B cell (primary cell): ENCODE data around the gene PLPP4. TPM values are rescaled to one million over a fixed set of nuclear protein-coding genes. Genes with fewer than 3 reads are reported as not detected.

Source experiments
- ATAC-seq: fragments of 200-7000 bp; cut with Tn5 transposase; one replicate; pipeline ENCODE4 v1.10.0; 2021; ENCODE audit warnings: low read depth, mild to moderate bottlenecking, moderate number of reproducible peaks, moderate library complexity
- CTCF ChIA-PET: fragments of 350-600 bp; sonication (Branson Sonifier 250); formaldehyde crosslinking; loops from one replicate; lab custom pipeline; 2021; ENCODE audit warnings: antibody characterized with exemption, inconsistent platforms; lab: Charles Lee
- POLR2A ChIA-PET: fragments of 350-600 bp; sonication (Branson Sonifier 250); formaldehyde crosslinking; loops from one replicate; lab custom pipeline; 2021; ENCODE audit warnings: antibody characterized with exemption; lab: Charles Lee
- DNase-seq: peaks from one replicate; pipeline ENCODE4 v3.0.0; 2013
- H2AFZ ChIP-seq: 2 replicates; pipeline ENCODE4 v1.6.1; 2012; ENCODE audit warnings: mild to moderate bottlenecking, low read depth, low read length; ENCODE audit not compliant: insufficient read depth, poor library complexity, severe bottlenecking
- H3K27ac ChIP-seq, 2 donors: 1 replicate in 1 of 2; 2 replicates in 1 of 2; pipeline ENCODE4 v1.5.1; 2012 to 2013; ENCODE audit warnings: low read length in 2 of 2, mild to moderate bottlenecking in 2 of 2, moderate library complexity in 1 of 2
- H3K27me3 ChIP-seq, 4 experiments: fragments of 200-600 bp in 1 of 4; sonication (generic) in 1 of 4; replicated peaks in 1 of 4; 1 replicate in 2 of 4; 2 replicates in 2 of 4; pipeline versions ENCODE4 v1.6.1 to v1.7.0; 2013 to 2016; ENCODE audit warnings: low read length in 3 of 4, mild to moderate bottlenecking in 2 of 4, mixed read lengths in 1 of 4, moderate library complexity in 1 of 4; ENCODE audit not compliant: insufficient read depth in 4 of 4, control insufficient read depth in 3 of 4; ENCODE audit errors: control extremely low read depth in 1 of 4
- H3K36me3 ChIP-seq, 2 experiments: replicated peaks in 1 of 2; 1 replicate in 1 of 2; 2 replicates in 1 of 2; pipeline versions ENCODE4 v1.6.1 to v1.7.1; 2013; ENCODE audit warnings: low read length in 1 of 2; ENCODE audit not compliant: insufficient read depth in 2 of 2, control insufficient read depth in 1 of 2; ENCODE audit errors: control extremely low read depth in 1 of 2, extremely low read depth in 1 of 2
- H3K4me1 ChIP-seq, 2 donors: fragments of 200-600 bp in 1 of 2; sonication (generic) in 1 of 2; 1 replicate in 1 of 2; 2 replicates in 1 of 2; pipeline versions ENCODE4 v1.5.1 to v1.6.1; 2013 to 2017; ENCODE audit warnings: low read length in 2 of 2; ENCODE audit not compliant: control insufficient read depth in 2 of 2, insufficient read depth in 2 of 2
- H3K4me2 ChIP-seq: replicated peaks from 2 replicates; pipeline ENCODE3; 2012; ENCODE audit warnings: mild to moderate bottlenecking, low read depth, low read length; ENCODE audit not compliant: poor library complexity, severe bottlenecking
- H3K4me3 ChIP-seq, 5 experiments: fragments of 200-600 bp in 1 of 5; sonication (generic) in 1 of 5; 1 replicate in 3 of 5; 2 replicates in 2 of 5; pipeline versions ENCODE4 v1.5.1 to v1.7.0; 2011 to 2016; ENCODE audit warnings: low read length in 4 of 5, mild to moderate bottlenecking in 4 of 5, low read depth in 2 of 5, control low read depth in 1 of 5, moderate library complexity in 1 of 5; ENCODE audit not compliant: insufficient read depth in 1 of 5; ENCODE audit errors: control extremely low read depth in 1 of 5, extremely low read depth in 1 of 5
- H3K79me2 ChIP-seq: fragments of 200-600 bp; sonication (generic); one replicate; pipeline ENCODE4 v1.6.0; 2016; ENCODE audit warnings: low read length; ENCODE audit not compliant: control insufficient read depth, insufficient read depth
- H3K9ac ChIP-seq: fragments of 200-600 bp; sonication (generic); 2 replicates; pipeline ENCODE4 v1.6.1; 2017; ENCODE audit warnings: mild to moderate bottlenecking, low read length, moderate library complexity
- H3K9me3 ChIP-seq, 3 donors: one replicate each; pipeline versions ENCODE4 v1.6.1 to v1.7.1; 2013; ENCODE audit warnings: low read length in 2 of 3; ENCODE audit not compliant: control insufficient read depth in 2 of 3, insufficient read depth in 1 of 3; ENCODE audit errors: control extremely low read depth in 1 of 3
- H4K20me1 ChIP-seq: 2 replicates; pipeline ENCODE4 v1.6.0; 2012; ENCODE audit warnings: mild to moderate bottlenecking, low read length; ENCODE audit not compliant: insufficient read depth, control insufficient read depth, poor library complexity, severe bottlenecking
- H3K27ac Mint-ChIP-seq: one replicate; pipeline ENCODE4 v1.8.0; 2021; ENCODE audit warnings: mixed read lengths
- H3K27me3 Mint-ChIP-seq: one replicate; pipeline ENCODE4 v1.8.0; 2021; ENCODE audit warnings: mixed read lengths
- H3K4me1 Mint-ChIP-seq: one replicate; pipeline ENCODE4 v1.8.0; 2021; ENCODE audit warnings: mixed read lengths
- H3K4me3 Mint-ChIP-seq: one replicate; pipeline ENCODE4 v1.8.0; 2021; ENCODE audit warnings: mixed read lengths
- H3K9me3 Mint-ChIP-seq: one replicate; pipeline ENCODE4 v1.8.0; 2022; ENCODE audit warnings: mixed read lengths; ENCODE audit not compliant: insufficient read depth
- CTCF ChIP-seq: fragments of 200-600 bp; IDR thresholded peaks from one replicate; pipeline ENCODE4 v1.8.0; 2022; ENCODE audit warnings: antibody characterized with exemption, mild to moderate bottlenecking
- EZH2 ChIP-seq: IDR thresholded peaks from 2 replicates; pipeline ENCODE4 v1.6.1; 2012; ENCODE audit warnings: borderline replicate concordance, low read depth, mild to moderate bottlenecking, moderate library complexity, low read length; ENCODE audit not compliant: insufficient read depth, poor library complexity, severe bottlenecking
- WGBS: methylation state at CpG from one replicate; pipeline ENCODE4 v1.1.5; 2013; ENCODE audit warnings: missing lambda C conversion rate; ENCODE audit not compliant: insufficient coverage; 5-methylcytosine and 5-hydroxymethylcytosine counted together
- intact Hi-C: fragments of 100-400 bp; cut with micrococcal nuclease; formaldehyde crosslinking; loops from one replicate; pipeline ENCODE4 v1.10.0; 2022
- polyA plus RNA-seq: library from polyadenylated mRNA; depleted of rRNA; stranded (reverse); fragments of >200 nt; gene quantifications from 2 replicates; pipeline ENCODE4 v1.2.3, GENCODE V29; 2012
- total RNA-seq, 2 donors: library from RNA; stranded (reverse); fragments of 120-200 nt in 1 of 2; gene quantifications; 1 replicate in 1 of 2; 2 replicates in 1 of 2; pipeline versions ENCODE4 v1.2.3 to v1.2.4, GENCODE V29; 2013 to 2022

The PLPP4 gene
- total and polyA plus RNA-seq, 2 donors (not counting 1 experiment from before 2014, with no cell fraction given): not detected

GRCh38 chr10:120431251-120431651, 25.8 kb upstream of the PLPP4 start:
- WGBS: 46% methylated on average over 5 of the region's 8 CpGs

GRCh38 chr10:120432209-120432608, 24.8 kb upstream of the PLPP4 start:
- H3K27me3 Mint-ChIP-seq: peaks cover 21% of the 10 kb centered on the region
- no peak overlapping the region for H2AFZ ChIP-seq
- ATAC-seq (no peak), DNase-seq (no peak)
- H3K4me1 Mint-ChIP-seq: no peaks in the 10 kb centered on the region
- H3K27ac ChIP-seq: no peak overlapping the region
- no peak overlapping the region for H3K4me3 Mint-ChIP-seq
- H3K4me1 ChIP-seq: no peaks in the 10 kb centered on the region
- no peaks in the 10 kb centered on the region for H4K20me1 ChIP-seq
- 100% methylated on average over 1 of the region's 3 CpGs for WGBS
- H3K27me3 ChIP-seq: no peaks in the 10 kb centered on the region
- CTCF ChIA-PET: interaction anchor here (1.9 kb wide), 1 partner anchor 9 kb away, joined by 8 read pairs; no protein-coding TSS in a partner anchor
- intact Hi-C loops: no loop called here
- no peak overlapping the region for H3K27ac Mint-ChIP-seq
- H3K36me3 ChIP-seq: no peaks in the 10 kb centered on the region
- POLR2A ChIA-PET: no interaction called here
- no peak overlapping the region for H3K4me2 ChIP-seq
- no peak overlapping the region for H3K4me3 ChIP-seq
- no peaks in the 10 kb centered on the region for H3K9me3 Mint-ChIP-seq
- no peak overlapping the region for H3K9ac ChIP-seq
- no peaks in the 10 kb centered on the region for H3K79me2 ChIP-seq
- H3K9me3 ChIP-seq: no peaks in the 10 kb centered on the region
- TF ChIP-seq EZH2 (no peak), CTCF (no peak)

More at GRCh38 chr10:120431251-120431651, 25.8 kb upstream of the PLPP4 start:
- H3K4me1 Mint-ChIP-seq: no peaks in the 10 kb centered on the region
- no peak overlapping the region for H3K4me3 ChIP-seq
- H3K36me3 ChIP-seq: no peaks in the 10 kb centered on the region
- no peak overlapping the region for H2AFZ ChIP-seq
- peaks cover 21% of the 10 kb centered on the region for H3K27me3 Mint-ChIP-seq
- H3K27me3 ChIP-seq: no peaks in the 10 kb centered on the region
- H3K27ac ChIP-seq: no peak overlapping the region
- intact Hi-C loops: no loop called here
- no peaks in the 10 kb centered on the region for H4K20me1 ChIP-seq
- TF ChIP-seq EZH2 (no peak), CTCF (no peak)
- H3K79me2 ChIP-seq: no peaks in the 10 kb centered on the region
- H3K9ac ChIP-seq: no peak overlapping the region
- H3K9me3 Mint-ChIP-seq: no peaks in the 10 kb centered on the region
- H3K4me2 ChIP-seq: no peak overlapping the region
- ATAC-seq: no peak
- no peaks in the 10 kb centered on the region for H3K4me1 ChIP-seq
- no peak overlapping the region for H3K27ac Mint-ChIP-seq
- no peak for DNase-seq
- POLR2A ChIA-PET: no interaction called here
- CTCF ChIA-PET: no interaction called here
- no peak overlapping the region for H3K4me3 Mint-ChIP-seq
- H3K9me3 ChIP-seq: no peaks in the 10 kb centered on the region
